GM23338 (cell line): Measurements from ENCODE around the gene STPG1.

ENCODE experiments used
- CREB1 ChIP-seq: fragments of 250-450 bp; sonication (Bioruptor Pico); IDR thresholded peaks from 2 replicates; pipeline ENCODE4 v1.5.0; 2020; ENCODE audit warnings: low read depth, mild to moderate bottlenecking, moderate library complexity
- CTCF ChIP-seq, 2 experiments: fragments of 200-600 bp in 1 of 2; sonication (generic) in 1 of 2; conservative IDR thresholded peaks; 2 replicates each; pipeline versions ENCODE4 v1.5.1 to v1.6.1; 2016 to 2017; ENCODE audit warnings: antibody characterized with exemption in 2 of 2, low read depth in 2 of 2, mild to moderate bottlenecking in 2 of 2, moderate library complexity in 1 of 2
- ETS1 ChIP-seq: IDR thresholded peaks from 2 replicates; pipeline ENCODE4 v1.6.1; 2016; ENCODE audit warnings: antibody characterized with exemption
- EZH2 ChIP-seq: fragments of 200-600 bp; sonication (generic); IDR thresholded peaks from one replicate; pipeline ENCODE4 v1.8.0; 2017; ENCODE audit warnings: antibody characterized with exemption, mild to moderate bottlenecking, low read depth; ENCODE audit not compliant: unreplicated experiment
- EZH2phosphoT487 ChIP-seq: fragments of 200-600 bp; sonication (generic); IDR thresholded peaks from one replicate; pipeline ENCODE4 v1.8.1; 2018; ENCODE audit warnings: antibody characterized with exemption; ENCODE audit not compliant: unreplicated experiment
- JUNB ChIP-seq: IDR thresholded peaks from one replicate; pipeline ENCODE4 v1.6.1; 2016; ENCODE audit warnings: antibody characterized with exemption; ENCODE audit not compliant: unreplicated experiment
- POLR2AphosphoS5 ChIP-seq: IDR thresholded peaks from 2 replicates; pipeline ENCODE4 v1.6.1; 2016; ENCODE audit warnings: antibody characterized with exemption, low read depth
- REST ChIP-seq: IDR thresholded peaks from one replicate; pipeline ENCODE4 v1.6.1; 2018; ENCODE audit warnings: antibody characterized with exemption; ENCODE audit not compliant: unreplicated experiment
- STAT1 ChIP-seq: IDR thresholded peaks from one replicate; pipeline ENCODE4 v1.6.1; 2016; ENCODE audit warnings: antibody characterized with exemption; ENCODE audit not compliant: unreplicated experiment
- ZNF114 ChIP-seq: fragments of 250-450 bp; sonication (Bioruptor Pico); IDR thresholded peaks from 2 replicates; pipeline ENCODE4 v1.5.0; 2020; ENCODE audit warnings: mild to moderate bottlenecking, moderate library complexity
- ZNF331 ChIP-seq: fragments of 250-450 bp; sonication (Bioruptor Pico); IDR thresholded peaks from 2 replicates; pipeline ENCODE4 v1.5.0; 2020; ENCODE audit warnings: low read depth, mild to moderate bottlenecking, moderate library complexity

- TF ChIP-seq EZH2phosphoT487 (no peak), CTCF (conservative IDR thresholded peaks at IDR 0.05; ENCODE audit: low read depth in 2 of 2) (no peak), CREB1 (CRISPR knock-in tag) (no peak), EZH2 (no peak), ZNF114 (CRISPR knock-in tag) (no peak), ETS1 (no peak), POLR2AphosphoS5 (no peak), STAT1 (no peak), JUNB (no peak), REST (no peak), ZNF331 (no peak)
Measured at GRCh38 chr1:24323281-24323680, 90.3 kb downstream of the STPG1 start.
